ENCODE results near the gene RABAC1.

DNA sequence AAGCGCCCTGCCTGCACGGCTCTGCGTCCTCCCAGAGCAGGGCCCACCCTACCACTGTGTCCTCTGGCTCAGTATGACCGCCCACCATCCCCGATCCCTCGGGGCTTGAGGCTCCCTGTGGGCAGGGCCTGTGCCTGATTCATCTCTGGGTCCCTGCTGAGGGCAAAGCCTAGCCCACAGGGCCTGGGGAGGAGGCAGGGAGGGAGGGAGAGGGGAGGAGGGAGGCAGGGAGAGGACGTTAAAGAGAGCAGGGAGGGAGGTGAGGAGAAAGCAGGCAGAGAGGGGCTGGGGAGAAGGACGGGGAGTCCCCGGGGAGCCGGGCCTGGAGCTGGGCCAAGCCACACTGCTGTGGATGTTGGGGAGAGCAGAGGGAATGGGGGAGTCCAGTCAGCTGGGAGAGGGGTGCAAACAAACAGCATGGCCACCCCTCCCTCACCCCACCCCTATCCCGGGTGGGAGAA lies 26.8 kb downstream of the RABAC1 start:
- TF ChIP-seq, protein P1, sequence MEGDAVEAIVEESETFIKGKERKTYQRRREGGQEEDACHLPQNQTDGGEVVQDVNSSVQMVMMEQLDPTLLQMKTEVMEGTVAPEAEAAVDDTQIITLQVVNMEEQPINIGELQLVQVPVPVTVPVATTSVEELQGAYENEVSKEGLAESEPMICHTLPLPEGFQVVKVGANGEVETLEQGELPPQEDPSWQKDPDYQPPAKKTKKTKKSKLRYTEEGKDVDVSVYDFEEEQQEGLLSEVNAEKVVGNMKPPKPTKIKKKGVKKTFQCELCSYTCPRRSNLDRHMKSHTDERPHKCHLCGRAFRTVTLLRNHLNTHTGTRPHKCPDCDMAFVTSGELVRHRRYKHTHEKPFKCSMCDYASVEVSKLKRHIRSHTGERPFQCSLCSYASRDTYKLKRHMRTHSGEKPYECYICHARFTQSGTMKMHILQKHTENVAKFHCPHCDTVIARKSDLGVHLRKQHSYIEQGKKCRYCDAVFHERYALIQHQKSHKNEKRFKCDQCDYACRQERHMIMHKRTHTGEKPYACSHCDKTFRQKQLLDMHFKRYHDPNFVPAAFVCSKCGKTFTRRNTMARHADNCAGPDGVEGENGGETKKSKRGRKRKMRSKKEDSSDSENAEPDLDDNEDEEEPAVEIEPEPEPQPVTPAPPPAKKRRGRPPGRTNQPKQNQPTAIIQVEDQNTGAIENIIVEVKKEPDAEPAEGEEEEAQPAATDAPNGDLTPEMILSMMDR (conservative IDR thresholded peaks at IDR 0.05): no peak
- TF ChIP-seq ZFX (IDR thresholded peaks at IDR 0.05): no peak
